ENCODE measurements around the gene FAM184A.

DNA sequence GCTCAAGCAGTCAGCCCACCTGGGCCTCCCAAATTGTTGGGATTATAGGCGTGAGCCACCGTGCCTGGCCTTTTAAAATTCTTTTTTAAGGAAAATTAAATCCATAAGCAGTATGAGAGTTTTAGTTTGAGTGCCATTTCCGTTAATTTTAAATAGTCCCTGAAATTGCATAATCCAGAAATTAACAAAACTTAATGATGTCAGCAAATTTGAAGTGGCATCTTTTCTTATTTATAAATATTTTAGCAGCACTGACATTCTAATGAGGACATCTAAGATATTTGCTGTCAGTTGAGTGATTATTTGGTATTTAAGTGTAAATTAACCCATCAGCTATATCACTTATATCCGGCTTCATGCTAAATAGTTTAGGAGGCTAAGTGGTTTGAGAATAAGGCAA, 42.9 kb upstream of the FAM184A start:
- TF ChIP-seq, protein P1, sequence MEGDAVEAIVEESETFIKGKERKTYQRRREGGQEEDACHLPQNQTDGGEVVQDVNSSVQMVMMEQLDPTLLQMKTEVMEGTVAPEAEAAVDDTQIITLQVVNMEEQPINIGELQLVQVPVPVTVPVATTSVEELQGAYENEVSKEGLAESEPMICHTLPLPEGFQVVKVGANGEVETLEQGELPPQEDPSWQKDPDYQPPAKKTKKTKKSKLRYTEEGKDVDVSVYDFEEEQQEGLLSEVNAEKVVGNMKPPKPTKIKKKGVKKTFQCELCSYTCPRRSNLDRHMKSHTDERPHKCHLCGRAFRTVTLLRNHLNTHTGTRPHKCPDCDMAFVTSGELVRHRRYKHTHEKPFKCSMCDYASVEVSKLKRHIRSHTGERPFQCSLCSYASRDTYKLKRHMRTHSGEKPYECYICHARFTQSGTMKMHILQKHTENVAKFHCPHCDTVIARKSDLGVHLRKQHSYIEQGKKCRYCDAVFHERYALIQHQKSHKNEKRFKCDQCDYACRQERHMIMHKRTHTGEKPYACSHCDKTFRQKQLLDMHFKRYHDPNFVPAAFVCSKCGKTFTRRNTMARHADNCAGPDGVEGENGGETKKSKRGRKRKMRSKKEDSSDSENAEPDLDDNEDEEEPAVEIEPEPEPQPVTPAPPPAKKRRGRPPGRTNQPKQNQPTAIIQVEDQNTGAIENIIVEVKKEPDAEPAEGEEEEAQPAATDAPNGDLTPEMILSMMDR (IDR thresholded peaks at IDR 0.05): no peak
- no peak for TF ChIP-seq POLR2A (IDR thresholded peaks at IDR 0.05)
- no peak for TF ChIP-seq EP300 (IDR thresholded peaks at IDR 0.05)
- TF ChIP-seq POLR2AphosphoS5 (IDR thresholded peaks at IDR 0.05): no peak
